Mesodermal cell (in vitro differentiated cells): ENCODE data around the gene TTC39A.

Experiments used
- H3K27ac ChIP-seq: 2 replicates; pipeline ENCODE4 v1.7.0; 2013; ENCODE audit warnings: mild to moderate bottlenecking, low read depth, low read length, moderate library complexity; ENCODE audit not compliant: severe bottlenecking
- H3K36me3 ChIP-seq: 2 replicates; pipeline ENCODE4 v1.7.1; 2013; ENCODE audit warnings: mild to moderate bottlenecking, low read length, moderate library complexity; ENCODE audit not compliant: control insufficient read depth, insufficient read depth
- H3K4me1 ChIP-seq: one replicate; pipeline ENCODE4 v1.7.1; 2013; ENCODE audit warnings: mild to moderate bottlenecking, low read length; ENCODE audit not compliant: insufficient read depth, control insufficient read depth, poor library complexity, severe bottlenecking
- H3K4me3 ChIP-seq: 2 replicates; pipeline ENCODE4 v1.7.0; 2013; ENCODE audit warnings: low read length, control low read depth, mild to moderate bottlenecking; ENCODE audit not compliant: insufficient read depth, poor library complexity, severe bottlenecking; ENCODE audit errors: extremely low read depth
- H3K9me3 ChIP-seq: 2 replicates; pipeline ENCODE4 v1.7.1; 2013; ENCODE audit warnings: mild to moderate bottlenecking, low read length, moderate library complexity; ENCODE audit not compliant: control insufficient read depth
- WGBS, 2 experiments: methylation state at CpG; one replicate each; pipeline ENCODE4 v1.1.5; 2013; ENCODE audit warnings: missing lambda C conversion rate in 2 of 2; ENCODE audit not compliant: insufficient coverage in 2 of 2; 5-methylcytosine and 5-hydroxymethylcytosine counted together

Gene TTC39A

DNA sequence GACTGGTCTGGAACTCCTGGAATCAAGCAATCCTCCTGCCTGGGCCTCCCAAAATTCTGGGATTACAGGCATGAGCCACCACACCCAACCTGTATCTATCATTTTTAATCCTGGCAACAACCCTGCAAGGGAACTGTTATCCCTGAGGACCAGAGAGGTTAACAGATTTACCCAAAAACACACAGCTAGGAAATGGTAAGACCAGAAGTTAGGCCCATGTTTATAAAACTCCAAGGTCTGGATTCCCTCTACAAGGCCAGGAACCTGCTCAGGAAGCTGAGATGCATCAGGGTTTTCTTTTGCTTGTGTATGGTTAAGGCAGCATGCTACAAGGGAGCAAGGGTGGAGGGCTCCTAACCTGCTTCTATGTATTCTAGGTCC, 17.8 kb upstream of the TTC39A start:
- Histone ChIP-seq H3K4me3 (no peak overlapping the region), H3K27ac (no peak overlapping the region), H3K9me3 (no peaks in the 10 kb centered on the region), H3K4me1 (no peaks in the 10 kb centered on the region), H3K36me3 (no peaks in the 10 kb centered on the region)

DNA sequence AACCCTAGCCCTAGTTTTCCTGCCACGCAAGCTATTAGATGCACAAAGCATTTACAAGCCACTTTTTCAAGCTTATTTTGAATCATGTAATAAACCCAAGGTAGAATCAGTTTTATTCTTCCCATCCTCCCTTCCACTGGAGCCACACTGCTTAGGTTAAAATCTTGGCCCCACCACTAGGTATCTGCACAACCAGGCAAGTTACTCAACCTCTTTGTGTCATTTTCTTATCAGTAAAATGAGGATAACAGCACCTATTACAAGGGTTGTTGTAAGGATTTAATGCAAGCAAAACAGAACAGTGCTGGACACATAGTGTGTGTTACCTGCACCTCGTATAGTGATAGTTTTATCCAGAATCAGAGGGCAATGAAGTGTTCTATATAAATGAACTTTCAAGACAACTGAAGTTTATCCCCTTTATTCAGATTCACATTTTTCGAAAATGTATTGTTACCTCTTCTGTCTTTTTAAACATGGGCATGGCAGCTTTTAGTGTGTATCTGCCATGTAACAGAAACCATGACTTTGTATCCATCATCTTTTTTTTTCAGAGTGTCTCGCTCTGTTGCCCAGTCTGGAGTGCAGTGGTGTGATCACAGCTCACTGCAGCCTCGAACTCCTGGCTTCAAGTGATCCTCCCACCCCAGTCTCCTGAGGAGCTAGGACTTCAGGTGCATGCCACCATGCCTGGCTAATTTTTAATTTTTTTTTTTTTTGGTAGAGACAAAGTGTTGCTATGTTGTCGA, 17.2 kb upstream of the TTC39A start:
- Histone ChIP-seq H3K36me3 (no peaks in the 10 kb centered on the region), H3K9me3 (no peaks in the 10 kb centered on the region), H3K4me3 (no peak overlapping the region), H3K27ac (no peak overlapping the region), H3K4me1 (no peaks in the 10 kb centered on the region)
- 97 to 100% methylated on average over 2 to 5 of the region's 6 CpGs for WGBS, 2 experiments

- no peak overlapping the region for H3K4me3 ChIP-seq
- no peaks in the 10 kb centered on the region for H3K4me1 ChIP-seq
- WGBS, 2 experiments, result 90 to 96% methylated on average over 4 to 5 of the region's 7 CpGs
- H3K27ac ChIP-seq, result no peak overlapping the region
- H3K36me3 ChIP-seq, result no peaks in the 10 kb centered on the region
- H3K9me3 ChIP-seq, result no peaks in the 10 kb centered on the region
Measured at GRCh38 chr1:51346086-51346942, 16.0 kb upstream of the TTC39A start.

DNA sequence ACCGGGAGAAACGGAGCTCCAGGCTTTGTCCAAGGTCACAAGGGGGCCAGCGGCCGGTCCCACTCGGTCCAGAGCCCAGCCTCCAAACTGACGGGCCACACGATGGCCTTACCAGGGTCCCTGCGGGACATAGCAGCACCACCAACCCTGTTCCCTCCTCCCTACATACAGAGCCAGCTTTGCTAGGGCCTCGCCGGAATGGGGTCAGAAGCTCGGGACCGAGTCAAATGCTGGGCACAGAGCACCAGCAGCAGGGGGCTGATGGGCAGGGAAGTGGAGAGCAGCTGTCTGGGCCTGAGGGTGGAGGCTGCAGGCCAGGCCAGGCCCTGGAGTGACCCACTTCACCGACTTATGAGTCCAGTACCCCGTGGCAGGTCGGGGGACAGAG, 14.9 kb upstream of the TTC39A start:
- WGBS, 2 experiments, result 73 to 80% methylated on average over 11 to 12 of the region's 15 CpGs
- no peaks in the 10 kb centered on the region for H3K4me1 ChIP-seq
- no peak overlapping the region for H3K4me3 ChIP-seq

DNA sequence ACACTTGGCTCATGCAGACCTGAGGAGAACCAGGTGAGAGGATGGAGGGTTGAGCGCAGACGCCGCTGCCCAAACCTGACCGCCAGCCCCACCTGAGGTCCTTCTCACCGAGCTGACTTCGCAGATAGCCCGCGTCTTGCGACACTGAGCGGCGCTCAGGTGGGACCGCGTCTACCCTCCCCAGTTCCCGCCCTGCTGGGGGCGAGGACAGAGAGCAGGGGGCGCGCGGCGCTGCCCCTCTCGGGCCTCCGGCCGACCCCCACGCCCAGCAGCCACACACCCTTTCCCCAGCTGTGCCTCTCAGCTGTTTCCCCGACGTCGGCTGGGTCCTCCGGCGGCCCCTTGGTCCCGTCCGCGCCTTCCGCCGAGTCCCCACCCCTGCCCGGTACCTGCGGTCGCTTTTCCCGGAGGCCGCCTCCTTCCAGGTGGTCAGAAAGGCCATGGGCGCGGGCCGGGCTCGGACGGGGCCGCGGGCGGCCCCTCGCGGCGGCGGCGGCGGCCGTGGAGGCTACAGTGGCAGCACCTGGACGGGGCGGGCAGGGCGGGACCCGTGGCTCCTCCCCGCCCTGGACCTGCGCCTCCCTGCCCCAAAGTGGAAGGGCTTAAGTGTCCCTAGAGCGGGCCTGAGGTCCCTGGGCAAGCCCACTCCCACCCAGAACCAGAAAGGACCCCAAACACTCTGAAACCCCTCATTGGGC, 14.4 kb upstream of the TTC39A start:
- WGBS, 2 experiments, result 5 to 21% methylated on average over 36 to 42 of the region's 60 CpGs
- Histone ChIP-seq H3K4me1 (no peaks in the 10 kb centered on the region), H3K9me3 (no peaks in the 10 kb centered on the region), H3K27ac (no peak overlapping the region), H3K4me3 (no peak overlapping the region), H3K36me3 (no peaks in the 10 kb centered on the region)

More for the DNA sequence above, 14.9 kb upstream of the TTC39A start:
- no peaks in the 10 kb centered on the region for H3K9me3 ChIP-seq
- no peak overlapping the region for H3K27ac ChIP-seq
- H3K36me3 ChIP-seq, result no peaks in the 10 kb centered on the region

DNA sequence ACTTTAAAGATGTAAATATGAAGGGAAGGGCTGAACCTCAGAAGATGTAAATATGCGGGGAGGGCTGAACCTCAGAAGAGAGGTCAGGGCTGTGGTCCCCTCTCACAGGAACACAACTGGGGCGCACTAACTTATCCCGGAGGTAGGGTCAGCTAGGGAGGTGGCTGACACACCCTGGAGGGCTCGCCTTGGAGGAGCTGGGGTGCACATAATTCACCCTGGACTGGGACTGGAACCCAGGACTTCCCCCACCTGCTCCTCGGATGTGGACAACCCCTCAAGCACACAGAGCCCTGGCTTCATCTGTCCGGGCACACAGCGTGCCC, 13.9 kb upstream of the TTC39A start:
- Histone ChIP-seq H3K4me1 (no peaks in the 10 kb centered on the region), H3K9me3 (no peaks in the 10 kb centered on the region), H3K36me3 (no peaks in the 10 kb centered on the region), H3K4me3 (no peak overlapping the region), H3K27ac (no peak overlapping the region)
- 94% methylated on average over 3 to 7 of the region's 7 CpGs for WGBS, 2 experiments

- H3K4me1 ChIP-seq, result no peaks in the 10 kb centered on the region
- H3K27ac ChIP-seq, result no peak overlapping the region
- WGBS, 2 experiments, result 94 to 96% methylated on average over 3 of the region's 3 CpGs
- H3K36me3 ChIP-seq, result no peaks in the 10 kb centered on the region
- H3K4me3 ChIP-seq, result no peak overlapping the region
- no peaks in the 10 kb centered on the region for H3K9me3 ChIP-seq
Measured at GRCh38 chr1:51343624-51344023, 13.3 kb upstream of the TTC39A start.

- no peaks in the 10 kb centered on the region for H3K36me3 ChIP-seq
- H3K4me3 ChIP-seq, result no peak overlapping the region
- 94 to 96% methylated on average over 6 to 9 of the region's 9 CpGs for WGBS, 2 experiments
- H3K27ac ChIP-seq, result no peak overlapping the region
- H3K9me3 ChIP-seq, result no peaks in the 10 kb centered on the region
- no peaks in the 10 kb centered on the region for H3K4me1 ChIP-seq
Measured at GRCh38 chr1:51342591-51343206, 12.3 kb upstream of the TTC39A start.

DNA sequence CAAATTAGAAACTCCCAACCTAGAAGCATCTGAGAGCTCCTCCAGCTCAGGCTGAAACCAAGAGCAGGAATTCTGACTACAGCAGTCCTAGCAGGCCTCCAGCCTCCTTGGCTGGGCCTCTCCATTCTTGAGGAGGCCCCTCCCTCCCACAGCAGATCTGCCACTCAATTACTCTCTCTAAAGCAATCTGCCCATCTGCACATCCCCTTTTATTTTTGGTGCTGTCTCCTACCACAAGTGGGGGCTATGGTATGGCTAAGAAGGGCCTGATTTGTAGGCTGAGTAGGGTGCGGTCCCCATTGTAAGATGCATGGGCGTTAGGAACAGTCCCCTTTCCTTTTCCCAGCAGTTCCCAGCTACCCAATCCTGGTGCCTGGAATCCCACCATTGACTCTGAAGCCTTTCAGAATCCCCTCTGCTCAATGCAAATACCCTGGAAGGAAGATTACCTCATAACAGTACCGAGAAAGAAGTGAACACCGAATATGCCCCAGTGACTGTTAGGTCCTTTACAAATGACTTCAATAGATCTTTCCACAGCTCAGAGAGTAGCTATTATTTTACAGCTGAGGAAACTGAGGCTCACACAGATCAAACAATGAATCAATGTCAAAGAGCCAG, 11.6 kb upstream of the TTC39A start:
- Histone ChIP-seq H3K27ac (no peak overlapping the region), H3K36me3 (no peaks in the 10 kb centered on the region), H3K9me3 (no peaks in the 10 kb centered on the region), H3K4me1 (no peaks in the 10 kb centered on the region), H3K4me3 (no peak overlapping the region)
- 60 to 94% methylated on average over 1 to 3 of the region's 4 CpGs for WGBS, 2 experiments

- no peaks in the 10 kb centered on the region for H3K36me3 ChIP-seq
- no peaks in the 10 kb centered on the region for H3K4me1 ChIP-seq
- no peak overlapping the region for H3K4me3 ChIP-seq
- 96 to 97% methylated on average over 5 to 6 of the region's 6 CpGs for WGBS, 2 experiments
- no peaks in the 10 kb centered on the region for H3K9me3 ChIP-seq
- no peak overlapping the region for H3K27ac ChIP-seq
Measured at GRCh38 chr1:51340380-51340779, 10.0 kb upstream of the TTC39A start.
